COLO829 (cell line): ENCODE data around the gene RECQL5.
A peak's percentile ranks its signal among the peaks of the same experiment; 100 is the strongest.

Experiments
- DNase-seq: peaks from one replicate; pipeline ENCODE4 v3.0.0; 2012; ENCODE audit warnings: low spot score

Gene RECQL5

GRCh38 chr17:75633486-75634375 is 33.2 kb downstream of the RECQL5 start:
- peak; percentile 95 for DNase-seq

- DNase-seq, result peak; percentile 75
Measured at GRCh38 chr17:75632863-75633485, 34.0 kb downstream of the RECQL5 start, which contains the start of gene SMIM5. Gene SMIM5 (plus strand): TSS chr17:75633434. CDS start chr17:75640202, 6,768 bp downstream.

GRCh38 chr17:75632428-75632827 is 34.5 kb downstream of the RECQL5 start:
- DNase-seq, result no peak

- no peak for DNase-seq
Measured at GRCh38 chr17:75631353-75631752, 35.6 kb downstream of the RECQL5 start.

GRCh38 chr17:75630071-75630917 is 36.7 kb downstream of the RECQL5 start:
- no peak for DNase-seq

GRCh38 chr17:75629157-75629556 is 37.8 kb downstream of the RECQL5 start:
- DNase-seq, result no peak

GRCh38 chr17:75628425-75628824 is 38.5 kb downstream of the RECQL5 start:
- no peak for DNase-seq

GRCh38 chr17:75627094-75627493 is 39.9 kb downstream of the RECQL5 start:
- DNase-seq, result no peak

GRCh38 chr17:75626496-75627038 is 40.4 kb downstream of the RECQL5 start:
- no peak for DNase-seq

GRCh38 chr17:75625813-75626486 is 41.0 kb downstream of the RECQL5 start:
- DNase-seq, result peak; percentile 13

- no peak for DNase-seq
Measured at GRCh38 chr17:75624714-75625345, 42.1 kb downstream of the RECQL5 start.

GRCh38 chr17:75624021-75624420 is 42.9 kb downstream of the RECQL5 start:
- no peak for DNase-seq

- DNase-seq, result no peak
Measured at GRCh38 chr17:75623386-75623785, 43.6 kb downstream of the RECQL5 start.

GRCh38 chr17:75622771-75623273 is 44.1 kb downstream of the RECQL5 start:
- no peak for DNase-seq

GRCh38 chr17:75622076-75622475 is 44.9 kb downstream of the RECQL5 start:
- DNase-seq, result no peak

GRCh38 chr17:75621489-75621888 is 45.5 kb downstream of the RECQL5 start:
- DNase-seq, result no peak

GRCh38 chr17:75619506-75620431 is 47.2 kb downstream of the RECQL5 start:
- peak; percentile 31 for DNase-seq

- no peak for DNase-seq
Measured at GRCh38 chr17:75617675-75618074, 49.3 kb downstream of the RECQL5 start.

GRCh38 chr17:75617218-75617617 is 49.7 kb downstream of the RECQL5 start:
- no peak for DNase-seq
